Measurements from ENCODE around the gene INPP4A. TPM values are rescaled to one million over a fixed set of nuclear protein-coding genes. Genes with fewer than 3 reads are reported as not detected.

INPP4A gene
- polyA plus RNA-seq, 1 of the 3 experiments (the other 2 are of a cell fraction) = 15.0 TPM

- POLR2A ChIA-PET = no interaction called here
- Histone ChIP-seq H3K9me3 (no peaks in the 10 kb centered on the region), H3K4me2 (no peak overlapping the region), H3K9ac (no peak overlapping the region), H3K27ac (ENCODE audit: low read depth in 2 of 2, low read length in 1 of 2) (no peak overlapping the region), H2AFZ (ENCODE audit: low read depth) (no peak overlapping the region), H3K27me3 (ENCODE audit: insufficient read depth) (no peaks in the 10 kb centered on the region), H4K20me1 (ENCODE audit: insufficient read depth) (no peaks in the 10 kb centered on the region), H3K4me3 (ENCODE audit: low read depth in 2 of 2, low read length in 1 of 2) (no peak overlapping the region), H3K79me2 (ENCODE audit: insufficient read depth) (no peaks in the 10 kb centered on the region), H3K36me3 (replicated peaks in 1 of 2; ENCODE audit: control insufficient read depth in 1 of 2, insufficient read depth in 2 of 2, low read length in 1 of 2) (peaks cover 5 to 53% of the 10 kb centered on the region in 2 experiments), H3K9me2 (no peaks in the 10 kb centered on the region), H3F3A (replicated peaks; ENCODE audit: insufficient read depth) (no peaks in the 10 kb centered on the region), H3K4me1 (ENCODE audit: control insufficient read depth in 1 of 2, insufficient read depth in 2 of 2, low read depth in 1 of 2, low read length in 1 of 2) (peaks cover 0 to 7% of the 10 kb centered on the region in 2 experiments; a peak in 1 of 4 replicates)
- CTCF ChIA-PET = interaction anchor here (0.6 kb wide), 1 partner anchor 158 kb away, joined by 3 read pairs; no protein-coding TSS in a partner anchor
- no peak for DNase-seq
- 100% methylated on average over 4 of the region's 7 CpGs for WGBS (ENCODE audit: low lambda C conversion rate)
- TF ChIP-seq TEAD4 (IDR thresholded peaks at IDR 0.05; ENCODE audit: borderline replicate concordance, insufficient read depth) (no peak), RAD21 (IDR thresholded peaks at IDR 0.05; ENCODE audit: low read length) (no peak), REST (IDR thresholded peaks at IDR 0.05; ENCODE audit: low read depth, low read length) (no peak), NRF1 (IDR thresholded peaks at IDR 0.05; ENCODE audit: low read depth, low read length) (no peak), SIN3A (IDR thresholded peaks at IDR 0.05; ENCODE audit: borderline replicate concordance, low read depth, low read length) (no peak), TCF12 (IDR thresholded peaks at IDR 0.05) (no peak), CHD2 (IDR thresholded peaks at IDR 0.05; ENCODE audit: low read length, partially characterized antibody) (no peak), CTCF (IDR thresholded peaks at IDR 0.05) (no peak), SMC3 (IDR thresholded peaks at IDR 0.05; ENCODE audit: low read depth, low read length) (no peak), JUND (IDR thresholded peaks at IDR 0.05) (no peak), MXI1 (IDR thresholded peaks at IDR 0.05; ENCODE audit: low read depth, low read length) (no peak)
These were observed 108.0 kb downstream of the INPP4A start for GRCh38 chr2:98552499-98553179.

All from SK-N-SH (cell line).